ENCODE data around the gene SSBP4. TPM values are rescaled to one million over a fixed set of nuclear protein-coding genes. Genes with fewer than 3 reads are reported as not detected.

SSBP4 gene
- total and polyA plus RNA-seq, 2 experiments from 2014 or later, result 151 to 180 TPM

DNA sequence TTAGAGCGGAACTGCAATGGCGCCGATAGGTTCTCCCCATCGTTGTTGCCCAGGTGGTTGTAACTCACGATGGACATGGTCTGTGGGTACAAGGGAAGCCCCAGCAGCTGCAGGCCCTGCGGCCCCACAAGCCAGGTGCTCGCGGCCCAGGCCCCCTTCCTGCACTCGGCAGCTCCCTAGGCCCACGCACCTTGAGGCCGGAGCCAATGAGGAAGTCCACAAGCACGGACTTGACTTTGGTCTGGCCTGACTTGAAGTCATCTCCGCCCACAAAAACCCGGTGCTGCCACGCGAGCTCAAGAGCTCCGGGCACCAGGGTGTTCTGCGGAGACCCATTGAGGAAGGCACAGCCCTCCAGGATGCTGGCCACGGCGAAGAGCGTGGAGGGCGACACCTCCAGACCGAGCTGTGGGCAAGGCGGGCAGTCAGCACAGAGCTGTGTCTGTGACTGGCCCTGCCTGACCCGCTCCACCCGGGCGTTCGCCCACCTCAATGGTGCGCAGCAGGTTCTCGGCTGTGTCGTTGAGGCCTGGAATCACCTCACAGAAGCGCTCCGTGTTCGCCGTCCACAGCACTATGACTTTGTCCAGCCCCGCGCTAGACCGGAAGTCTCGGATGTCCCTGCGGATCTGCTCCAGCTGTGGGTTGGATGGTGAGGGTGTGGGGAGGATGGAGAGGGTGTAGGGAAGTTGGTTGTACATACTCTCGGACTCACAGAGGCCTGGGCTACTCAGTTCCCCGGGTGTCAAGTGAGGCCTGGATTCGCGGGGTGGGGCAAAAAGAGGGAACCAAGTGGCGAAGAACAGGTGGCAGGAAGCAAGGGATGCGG lies 16.9 kb downstream of the SSBP4 start:
- no peak overlapping the region for H3K4me3 ChIP-seq
- H3K27ac ChIP-seq, result peak overlapping the region; percentile 95
- no peaks in the 10 kb centered on the region for H3K9me3 ChIP-seq (ENCODE audit: low read depth)
- H3K36me3 ChIP-seq, result no peaks in the 10 kb centered on the region
- DNase-seq (ENCODE audit: low read depth in 1 of 2, low spot score in 1 of 2), result no peak
- peaks cover 34% of the 10 kb centered on the region for H3K4me1 ChIP-seq (ENCODE audit: low read depth)
- TF ChIP-seq, protein P1, sequence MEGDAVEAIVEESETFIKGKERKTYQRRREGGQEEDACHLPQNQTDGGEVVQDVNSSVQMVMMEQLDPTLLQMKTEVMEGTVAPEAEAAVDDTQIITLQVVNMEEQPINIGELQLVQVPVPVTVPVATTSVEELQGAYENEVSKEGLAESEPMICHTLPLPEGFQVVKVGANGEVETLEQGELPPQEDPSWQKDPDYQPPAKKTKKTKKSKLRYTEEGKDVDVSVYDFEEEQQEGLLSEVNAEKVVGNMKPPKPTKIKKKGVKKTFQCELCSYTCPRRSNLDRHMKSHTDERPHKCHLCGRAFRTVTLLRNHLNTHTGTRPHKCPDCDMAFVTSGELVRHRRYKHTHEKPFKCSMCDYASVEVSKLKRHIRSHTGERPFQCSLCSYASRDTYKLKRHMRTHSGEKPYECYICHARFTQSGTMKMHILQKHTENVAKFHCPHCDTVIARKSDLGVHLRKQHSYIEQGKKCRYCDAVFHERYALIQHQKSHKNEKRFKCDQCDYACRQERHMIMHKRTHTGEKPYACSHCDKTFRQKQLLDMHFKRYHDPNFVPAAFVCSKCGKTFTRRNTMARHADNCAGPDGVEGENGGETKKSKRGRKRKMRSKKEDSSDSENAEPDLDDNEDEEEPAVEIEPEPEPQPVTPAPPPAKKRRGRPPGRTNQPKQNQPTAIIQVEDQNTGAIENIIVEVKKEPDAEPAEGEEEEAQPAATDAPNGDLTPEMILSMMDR (IDR thresholded peaks at IDR 0.05; ENCODE audit: low read depth, low read length), result no peak
- no peaks in the 10 kb centered on the region for H3K27me3 ChIP-seq

DNA sequence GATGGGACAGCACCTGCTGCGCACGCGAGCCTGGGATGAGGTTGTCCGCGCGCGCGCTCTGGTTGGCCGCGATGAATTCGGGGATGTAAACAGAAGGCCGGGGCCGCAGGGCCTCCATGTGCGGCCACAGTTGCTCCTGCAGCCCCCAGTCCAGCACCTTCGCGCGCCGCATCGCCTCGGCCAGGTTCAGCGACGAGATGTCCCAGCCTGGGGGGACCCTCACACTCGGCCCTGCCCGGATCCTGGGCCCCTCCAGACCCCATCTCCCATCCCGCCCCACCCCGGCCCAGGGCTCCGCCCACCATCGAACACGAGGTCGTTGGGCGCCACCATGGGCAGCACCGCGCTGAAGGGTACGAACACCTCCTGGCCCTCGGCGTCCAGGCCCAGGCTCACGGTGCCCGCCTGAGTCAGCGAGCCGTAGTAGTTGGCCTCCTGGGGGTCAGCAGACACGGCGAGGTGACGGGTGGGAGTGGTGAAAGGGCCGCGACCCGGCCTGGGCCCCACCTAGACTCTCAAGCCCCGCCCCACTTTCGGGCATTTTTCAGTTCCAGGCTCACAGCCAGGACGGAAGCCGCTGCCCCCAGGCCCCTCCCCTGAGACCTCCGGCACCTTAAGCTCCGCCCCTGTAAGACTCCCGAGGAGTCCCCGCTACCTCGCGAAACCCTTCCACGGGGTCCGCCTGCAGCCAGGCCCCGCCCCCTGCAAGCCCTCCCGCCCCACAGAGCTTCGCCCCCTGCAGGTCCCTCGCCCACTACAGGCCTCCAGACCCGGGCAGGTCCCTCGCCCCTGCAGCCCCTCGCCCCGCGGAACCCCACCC lies 17.7 kb downstream of the SSBP4 start:
- no peaks in the 10 kb centered on the region for H3K9me3 ChIP-seq (ENCODE audit: low read depth)
- peak overlapping the region; percentile 55 for H3K4me3 ChIP-seq
- no peaks in the 10 kb centered on the region for H3K36me3 ChIP-seq
- no peaks in the 10 kb centered on the region for H3K27me3 ChIP-seq
- TF ChIP-seq, protein P1 (IDR thresholded peaks at IDR 0.05; ENCODE audit: low read depth, low read length), result no peak
- DNase-seq (ENCODE audit: low read depth in 1 of 2, low spot score in 1 of 2), result peak; percentile 95 to 97
- peaks cover 34% of the 10 kb centered on the region for H3K4me1 ChIP-seq (ENCODE audit: low read depth)
- peak overlapping the region; percentile 95 for H3K27ac ChIP-seq

DNA sequence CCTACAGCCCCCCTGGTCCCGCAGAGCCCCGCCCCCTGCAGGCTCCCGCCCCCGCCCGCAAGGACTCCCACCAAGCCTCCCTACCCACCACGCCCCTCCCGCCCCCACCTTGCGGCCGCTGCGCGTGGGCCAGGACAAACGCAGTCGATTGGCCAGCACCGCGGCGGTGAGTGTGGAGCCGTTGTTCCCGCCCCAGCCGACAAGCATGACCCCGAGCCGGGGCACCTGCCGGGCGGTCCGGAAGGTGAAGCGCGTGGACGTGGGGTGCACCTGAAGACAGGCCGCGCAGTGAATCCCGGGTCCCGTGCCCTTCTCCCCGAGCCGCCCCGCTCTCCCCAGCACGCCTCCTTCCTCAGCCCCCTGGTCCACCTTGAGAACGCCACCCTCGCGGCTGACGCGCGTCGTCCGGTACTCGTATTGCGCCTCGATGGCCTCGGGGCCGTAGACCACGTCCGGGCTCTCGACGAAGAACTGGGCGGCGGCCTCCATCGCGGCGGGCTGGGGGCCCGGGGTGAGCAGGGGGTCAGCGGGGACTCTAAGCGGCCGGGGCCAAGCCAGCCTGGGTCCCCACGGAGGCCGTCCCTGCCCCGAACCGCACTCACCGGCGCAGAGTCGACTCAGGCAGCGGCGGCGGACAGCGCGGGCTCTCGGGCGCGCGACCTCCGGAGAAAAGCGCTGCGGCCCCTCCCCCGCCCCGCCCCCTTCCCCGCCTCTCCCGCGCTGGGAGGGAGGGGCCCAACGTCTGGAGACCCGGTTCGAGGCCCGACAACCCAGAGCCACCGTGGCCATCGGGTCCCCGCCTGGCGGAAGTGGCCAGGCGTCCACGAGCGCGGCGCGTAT lies 18.5 kb downstream of the SSBP4 start, which contains the start of gene ISYNA1:
TSS of gene ISYNA1 (minus strand) at position 643 of the 840 bp plus-strand sequence. CDS start at position 489, 154 bp downstream.
- H3K4me3 ChIP-seq, result peak within 1 kb of the TSS; percentile 55
- no peaks in the 10 kb centered on the region for H3K36me3 ChIP-seq
- H3K27me3 ChIP-seq, result no peaks in the 10 kb centered on the region
- H3K9me3 ChIP-seq (ENCODE audit: low read depth), result no peaks in the 10 kb centered on the region
- TF ChIP-seq, protein P1 (IDR thresholded peaks at IDR 0.05; ENCODE audit: low read depth, low read length), result no peak
- peak; percentile 68 to 75 for DNase-seq (ENCODE audit: low read depth in 1 of 2, low spot score in 1 of 2)
- peak within 1 kb of the TSS; percentile 95 for H3K27ac ChIP-seq
- H3K4me1 ChIP-seq (ENCODE audit: low read depth), result peaks cover 33% of the 10 kb centered on the region

DNA sequence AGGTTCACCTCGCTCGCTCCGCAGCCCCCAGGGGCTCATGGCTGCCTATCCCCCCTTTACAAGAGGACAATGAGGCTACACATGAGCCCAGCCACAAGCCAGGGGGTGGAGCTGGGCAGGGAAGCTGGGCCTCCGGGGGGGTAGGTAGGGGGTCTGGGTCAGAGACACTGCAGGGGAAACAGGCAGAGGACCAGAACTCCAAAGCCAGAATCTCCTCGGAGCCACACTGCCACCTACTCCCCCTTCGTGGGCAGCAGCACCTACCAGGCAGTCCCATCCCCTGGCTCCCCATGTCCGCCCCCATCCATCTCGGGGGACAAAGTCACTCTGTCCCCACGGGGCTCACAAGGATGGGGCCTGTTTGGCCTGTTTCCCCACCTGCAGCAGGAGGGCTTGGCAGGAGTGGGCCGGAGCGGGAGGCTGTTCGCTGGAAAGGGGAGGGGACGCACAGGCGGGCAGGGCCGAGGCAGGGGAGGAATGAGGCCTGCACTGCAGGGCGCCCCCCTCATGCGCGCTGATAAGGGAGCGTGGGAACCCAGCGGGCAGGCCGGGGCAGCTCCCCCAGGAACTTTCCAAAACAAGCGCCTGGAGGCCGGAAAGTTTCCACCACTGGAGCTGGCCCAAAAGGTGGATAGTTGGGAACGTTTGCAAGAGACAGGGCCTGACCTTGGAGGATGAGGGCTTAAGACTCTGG lies 19.3 kb downstream of the SSBP4 start:
- peaks cover 26% of the 10 kb centered on the region for H3K4me1 ChIP-seq (ENCODE audit: low read depth)
- no peaks in the 10 kb centered on the region for H3K36me3 ChIP-seq
- H3K4me3 ChIP-seq, result peak overlapping the region; percentile 55
- no peaks in the 10 kb centered on the region for H3K27me3 ChIP-seq
- peak overlapping the region; percentile 95 for H3K27ac ChIP-seq
- TF ChIP-seq, protein P1 (IDR thresholded peaks at IDR 0.05; ENCODE audit: low read depth, low read length), result no peak
- DNase-seq (ENCODE audit: low read depth in 1 of 2, low spot score in 1 of 2), result peak; percentile 80 to 90
- H3K9me3 ChIP-seq (ENCODE audit: low read depth), result no peaks in the 10 kb centered on the region

All from cardiac muscle cell (in vitro differentiated cells and primary cell).